GM12801 (cell line): ENCODE results near the gene IP6K2.

Experiments
- CTCF ChIP-seq: IDR thresholded peaks from one replicate; pipeline ENCODE4 v1.5.1; 2011; ENCODE audit warnings: control low read depth; ENCODE audit not compliant: insufficient read length; ENCODE audit errors: extremely low read depth

Gene IP6K2

GRCh38 chr3:48747706-48748105, 30.7 kb upstream of the IP6K2 start:
- no peak for TF ChIP-seq CTCF

- TF ChIP-seq CTCF = no peak
These were observed 30.1 kb upstream of the IP6K2 start for GRCh38 chr3:48747015-48747615.

GRCh38 chr3:48743773-48744172, 26.8 kb upstream of the IP6K2 start:
- TF ChIP-seq CTCF = no peak

GRCh38 chr3:48739955-48740823, 23.2 kb upstream of the IP6K2 start:
- no peak for TF ChIP-seq CTCF

GRCh38 chr3:48739617-48739954, 22.6 kb upstream of the IP6K2 start:
- TF ChIP-seq CTCF = no peak

GRCh38 chr3:48738926-48739616, 22.1 kb upstream of the IP6K2 start:
- TF ChIP-seq CTCF = no peak

GRCh38 chr3:48738144-48738536, 21.1 kb upstream of the IP6K2 start:
- no peak for TF ChIP-seq CTCF
